ENCODE data around the gene DDX11. TPM values are rescaled to one million over a fixed set of nuclear protein-coding genes. Genes with fewer than 3 reads are reported as not detected.
"Not testable (repeated sequence)": the region's sequence is repeated elsewhere in the genome, so short reads cannot be mapped to it uniquely, and the experiment has no call there.

The DDX11 gene
- 100 to 1,000 TPM; 115 to 116 TPM for total RNA-seq

GRCh38 chr12:31073527-31074332, at the start of gene DDX11:
TSS of gene DDX11 (plus strand) at chr12:31073860. CDS start at chr12:31078394, 4,534 bp downstream.
- intact Hi-C loops (cut with micrococcal nuclease) = loop anchor here (2.0 to 10.0 kb wide), 3 partner anchors 223 to 379 kb away; partner anchors contain the start of gene IPO8
- H3K9me3 Mint-ChIP-seq, POLR2A ChIA-PET, H3K27me3 Mint-ChIP-seq, H3K36me3 Mint-ChIP-seq: not testable (repeated sequence)
- peak; percentile 96 for DNase-seq
- Mint-ChIP-seq H3K4me3 (peak within 1 kb of the TSS; percentile 92), H3K27ac (peak within 1 kb of the TSS; percentile 93), H3K4me1 (ENCODE audit: low read depth) (peaks cover 19% of the 10 kb centered on the region)
- CTCF ChIA-PET = interaction anchor here (1.5 kb wide), 1 partner anchor 198 kb away, joined by 5 read pairs; no protein-coding TSS in a partner anchor

DNA sequence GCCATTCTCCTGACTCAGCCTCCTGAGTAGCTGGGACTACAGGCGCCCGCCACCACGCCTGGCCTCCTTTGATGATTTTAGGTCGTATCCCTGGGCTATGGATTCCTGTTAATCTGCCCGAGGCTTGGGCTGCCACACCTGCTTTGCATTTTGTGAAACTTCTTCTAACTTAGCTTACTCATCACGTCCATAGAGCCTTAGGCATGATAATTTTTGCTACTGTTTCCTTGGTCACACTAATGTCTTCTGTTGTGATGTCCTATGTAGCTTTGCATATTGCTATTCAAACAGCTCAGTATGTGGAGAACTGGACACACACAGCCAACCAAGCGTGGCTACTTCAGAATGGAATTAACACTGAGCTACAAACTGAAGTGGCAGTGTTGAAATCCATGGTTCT, 47.5 kb upstream of the DDX11 start:
- no peaks in the 10 kb centered on the region for H3K4me1 Mint-ChIP-seq (ENCODE audit: low read depth)
- ChIA-PET POLR2A (no interaction called here), CTCF (no interaction called here)
- peaks cover 11% of the 10 kb centered on the region for H3K27me3 Mint-ChIP-seq
- intact Hi-C loops (cut with micrococcal nuclease) = no loop called here
- no peak overlapping the region for H3K4me3 Mint-ChIP-seq
- H3K9me3 Mint-ChIP-seq = no peaks in the 10 kb centered on the region
- DNase-seq = no peak
- no peak overlapping the region for H3K27ac Mint-ChIP-seq
- H3K36me3 Mint-ChIP-seq = no peaks in the 10 kb centered on the region

- POLR2A ChIA-PET; DNase-seq; intact Hi-C loops (cut with micrococcal nuclease); CTCF ChIA-PET; H3K4me1 Mint-ChIP-seq (ENCODE audit: low read depth); H3K36me3 Mint-ChIP-seq; H3K9me3 Mint-ChIP-seq; H3K4me3 Mint-ChIP-seq; H3K27ac Mint-ChIP-seq: not testable (repeated sequence)
- peaks cover 11% of the 10 kb centered on the region for H3K27me3 Mint-ChIP-seq
These were observed 46.7 kb upstream of the DDX11 start for GRCh38 chr12:31027006-31027405.

GRCh38 chr12:31029468-31029867, 44.2 kb upstream of the DDX11 start:
- no peaks in the 10 kb centered on the region for H3K9me3 Mint-ChIP-seq
- intact Hi-C loops (cut with micrococcal nuclease) = no loop called here
- DNase-seq = no peak
- no peaks in the 10 kb centered on the region for H3K4me1 Mint-ChIP-seq (ENCODE audit: low read depth)
- peaks cover 11% of the 10 kb centered on the region for H3K27me3 Mint-ChIP-seq
- POLR2A ChIA-PET = no interaction called here
- CTCF ChIA-PET = no interaction called here
- no peak overlapping the region for H3K27ac Mint-ChIP-seq
- H3K36me3 Mint-ChIP-seq = no peaks in the 10 kb centered on the region
- H3K4me3 Mint-ChIP-seq = no peak overlapping the region

GRCh38 chr12:31029916-31030562, 43.6 kb upstream of the DDX11 start:
- intact Hi-C loops (cut with micrococcal nuclease) = no loop called here
- DNase-seq = no peak
- no peaks in the 10 kb centered on the region for H3K36me3 Mint-ChIP-seq
- H3K9me3 Mint-ChIP-seq = no peaks in the 10 kb centered on the region
- no peak overlapping the region for H3K4me3 Mint-ChIP-seq
- H3K27ac Mint-ChIP-seq = no peak overlapping the region
- CTCF ChIA-PET = no interaction called here
- H3K27me3 Mint-ChIP-seq = peaks cover 11% of the 10 kb centered on the region
- no peaks in the 10 kb centered on the region for H3K4me1 Mint-ChIP-seq (ENCODE audit: low read depth)
- POLR2A ChIA-PET = no interaction called here

GRCh38 chr12:31031951-31032335, 41.7 kb upstream of the DDX11 start:
- CTCF ChIA-PET = no interaction called here
- no peak overlapping the region for H3K4me3 Mint-ChIP-seq
- POLR2A ChIA-PET = no interaction called here
- H3K36me3 Mint-ChIP-seq = no peaks in the 10 kb centered on the region
- peaks cover 10% of the 10 kb centered on the region for H3K27me3 Mint-ChIP-seq
- no peak for DNase-seq
- H3K4me1 Mint-ChIP-seq (ENCODE audit: low read depth) = no peaks in the 10 kb centered on the region
- intact Hi-C loops (cut with micrococcal nuclease) = no loop called here
- no peak overlapping the region for H3K27ac Mint-ChIP-seq
- H3K9me3 Mint-ChIP-seq = no peaks in the 10 kb centered on the region

DNA sequence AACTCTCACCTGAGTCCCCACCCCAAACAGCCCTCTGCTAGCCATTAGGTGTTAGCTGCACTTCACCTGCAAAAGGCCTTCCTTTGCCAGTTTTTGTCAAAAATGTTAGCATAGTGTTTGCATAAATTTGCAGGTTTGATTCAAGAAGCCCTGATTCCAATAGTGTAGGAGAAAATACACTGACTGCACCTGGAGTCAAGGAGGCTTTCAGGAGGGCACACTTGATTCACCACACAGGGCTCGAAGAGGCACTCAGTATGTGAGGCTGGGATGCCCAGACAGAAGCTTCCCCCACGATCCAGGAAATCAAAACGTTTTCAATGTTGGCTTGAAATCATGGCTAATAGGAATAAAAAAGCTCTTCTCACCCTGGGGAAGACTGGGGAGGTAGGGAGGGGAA, 40.5 kb upstream of the DDX11 start:
- no peak overlapping the region for H3K4me3 Mint-ChIP-seq
- no peaks in the 10 kb centered on the region for H3K9me3 Mint-ChIP-seq
- ChIA-PET POLR2A (no interaction called here), CTCF (interaction anchor here (2.7 kb wide), 1 partner anchor 186 kb away, joined by 6 read pairs; no protein-coding TSS in a partner anchor)
- intact Hi-C loops (cut with micrococcal nuclease) = no loop called here
- no peaks in the 10 kb centered on the region for H3K36me3 Mint-ChIP-seq
- H3K4me1 Mint-ChIP-seq (ENCODE audit: low read depth) = no peaks in the 10 kb centered on the region
- DNase-seq = no peak
- H3K27ac Mint-ChIP-seq = no peak overlapping the region
- peaks cover 13% of the 10 kb centered on the region for H3K27me3 Mint-ChIP-seq

DNA sequence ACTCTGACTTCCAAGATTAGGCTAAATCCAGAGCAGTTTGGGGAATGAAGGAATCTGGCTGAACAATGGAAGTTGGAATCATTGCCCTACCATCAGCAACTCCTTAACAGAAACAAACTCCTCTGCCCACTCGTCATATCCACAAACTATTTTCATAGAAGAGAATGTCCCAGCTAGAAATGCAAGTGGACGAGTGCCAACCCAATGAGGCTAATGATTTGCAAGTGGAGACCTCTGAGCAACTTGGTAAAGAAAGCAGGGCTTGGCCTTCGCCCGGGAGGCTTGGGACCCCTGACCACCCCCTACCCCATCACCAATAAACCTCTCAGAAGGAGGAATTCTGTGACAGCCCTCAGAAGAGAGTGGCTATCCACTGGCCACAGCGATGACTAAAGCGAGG, 40.0 kb upstream of the DDX11 start:
- Mint-ChIP-seq H3K4me1 (ENCODE audit: low read depth) (no peaks in the 10 kb centered on the region), H3K9me3 (no peaks in the 10 kb centered on the region), H3K27ac (no peak overlapping the region), H3K27me3 (peaks cover 15% of the 10 kb centered on the region), H3K4me3 (no peak overlapping the region), H3K36me3 (no peaks in the 10 kb centered on the region)
- no peak for DNase-seq
- POLR2A ChIA-PET = no interaction called here
- CTCF ChIA-PET = interaction anchor here (2.7 kb wide), 1 partner anchor 186 kb away, joined by 6 read pairs; no protein-coding TSS in a partner anchor
- intact Hi-C loops (cut with micrococcal nuclease) = no loop called here

DNA sequence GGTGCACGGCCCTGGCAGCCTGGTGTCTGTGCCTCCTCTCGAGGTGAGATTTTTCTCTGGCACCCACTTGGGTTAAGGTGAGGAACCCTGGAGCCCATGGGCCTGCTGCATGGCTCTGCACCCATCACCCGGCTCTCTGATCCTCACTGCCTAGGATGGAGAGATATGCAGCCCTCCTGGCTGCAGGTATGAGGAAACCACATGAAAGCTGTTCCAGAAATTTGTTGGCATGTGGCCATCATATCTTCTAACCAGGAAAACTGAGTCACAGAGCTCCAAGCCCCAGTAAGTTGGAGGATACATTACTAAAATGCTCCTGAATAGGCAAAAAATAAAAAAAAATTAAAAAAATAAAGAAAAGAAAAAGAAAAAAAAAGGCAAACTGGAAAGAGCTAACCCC, 39.3 kb upstream of the DDX11 start:
- H3K27me3 Mint-ChIP-seq = peaks cover 17% of the 10 kb centered on the region
- ChIA-PET CTCF (interaction anchor here (2.7 kb wide), 1 partner anchor 187 kb away, joined by 6 read pairs; no protein-coding TSS in a partner anchor), POLR2A (no interaction called here)
- H3K36me3 Mint-ChIP-seq = no peaks in the 10 kb centered on the region
- no peak for DNase-seq
- no peak overlapping the region for H3K4me3 Mint-ChIP-seq
- no peaks in the 10 kb centered on the region for H3K4me1 Mint-ChIP-seq (ENCODE audit: low read depth)
- intact Hi-C loops (cut with micrococcal nuclease) = no loop called here
- H3K9me3 Mint-ChIP-seq = no peaks in the 10 kb centered on the region
- H3K27ac Mint-ChIP-seq = no peak overlapping the region

GRCh38 chr12:31035226-31035625, 38.4 kb upstream of the DDX11 start:
- Mint-ChIP-seq H3K27ac (no peak overlapping the region), H3K4me1 (ENCODE audit: low read depth) (no peaks in the 10 kb centered on the region), H3K36me3 (no peaks in the 10 kb centered on the region), H3K4me3 (no peak overlapping the region), H3K9me3 (no peaks in the 10 kb centered on the region), H3K27me3 (peaks cover 16% of the 10 kb centered on the region)
- CTCF ChIA-PET = interaction anchor here (2.7 kb wide), 1 partner anchor 188 kb away, joined by 6 read pairs; no protein-coding TSS in a partner anchor
- intact Hi-C loops (cut with micrococcal nuclease) = no loop called here
- no peak for DNase-seq
- POLR2A ChIA-PET = no interaction called here

DNA sequence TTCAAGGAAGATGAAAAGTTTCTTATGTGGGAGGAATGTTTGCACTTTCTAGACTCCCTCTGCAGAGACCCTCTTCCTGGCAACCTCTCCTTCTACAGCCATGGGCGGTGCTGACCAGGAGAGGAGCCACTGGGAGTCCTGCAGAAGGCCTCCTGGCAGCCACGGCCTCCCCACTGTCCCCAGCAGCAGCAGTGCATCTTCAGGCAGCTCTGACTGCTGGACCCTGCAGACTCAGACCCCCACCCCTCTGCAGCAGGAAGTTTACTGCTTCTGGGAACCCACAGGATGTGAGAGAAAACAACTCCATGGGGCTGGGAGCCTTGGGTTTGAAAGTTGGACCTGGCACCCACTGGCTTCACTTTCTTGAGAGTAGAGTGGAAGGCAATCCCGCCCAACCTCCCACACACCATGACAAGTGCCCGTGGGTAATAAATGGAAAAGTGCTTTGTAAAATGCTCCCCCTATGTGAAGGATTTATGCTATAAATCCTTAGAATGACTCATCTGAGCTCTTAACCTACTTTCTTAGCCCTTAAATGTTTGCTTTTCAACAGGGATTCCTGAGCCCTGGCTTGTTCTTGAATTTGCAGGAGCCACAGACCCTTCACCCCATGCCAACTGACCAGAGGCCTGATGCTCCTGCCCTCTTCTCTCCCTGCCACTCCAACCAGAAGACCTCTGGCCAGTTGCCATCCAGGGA, 37.5 kb upstream of the DDX11 start:
- ChIA-PET CTCF (interaction anchor here (2.7 kb wide), 1 partner anchor 189 kb away, joined by 6 read pairs; no protein-coding TSS in a partner anchor), POLR2A (no interaction called here)
- Mint-ChIP-seq H3K36me3 (no peaks in the 10 kb centered on the region), H3K27ac (no peak overlapping the region), H3K9me3 (no peaks in the 10 kb centered on the region), H3K27me3 (peaks cover 11% of the 10 kb centered on the region), H3K4me1 (ENCODE audit: low read depth) (no peaks in the 10 kb centered on the region), H3K4me3 (no peak overlapping the region)
- DNase-seq = no peak
- intact Hi-C loops (cut with micrococcal nuclease) = no loop called here

DNA sequence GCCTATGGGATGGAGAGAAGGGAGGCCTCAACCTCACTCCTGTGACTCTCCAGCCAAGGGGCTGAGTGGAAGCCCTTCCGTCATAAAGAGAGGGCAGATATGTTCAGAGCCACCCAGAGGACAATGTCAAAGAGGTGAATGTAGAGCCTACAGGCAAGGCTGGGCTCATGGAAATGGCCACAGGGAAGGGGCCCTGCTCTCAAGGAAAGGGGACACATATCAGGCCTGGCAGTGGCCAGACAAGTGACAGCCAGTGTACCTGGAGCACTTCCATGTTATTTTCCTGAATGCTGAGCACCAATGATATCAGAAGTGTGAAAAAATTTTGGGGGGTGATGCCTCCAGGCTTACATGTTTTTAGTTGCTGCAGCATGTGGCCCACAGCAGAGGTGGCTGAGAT, 36.6 kb upstream of the DDX11 start:
- H3K27me3 Mint-ChIP-seq = peaks cover 11% of the 10 kb centered on the region
- intact Hi-C loops (cut with micrococcal nuclease) = no loop called here
- H3K4me3 Mint-ChIP-seq = no peak overlapping the region
- CTCF ChIA-PET = no interaction called here
- H3K4me1 Mint-ChIP-seq (ENCODE audit: low read depth) = no peaks in the 10 kb centered on the region
- H3K9me3 Mint-ChIP-seq = no peaks in the 10 kb centered on the region
- H3K27ac Mint-ChIP-seq = no peak overlapping the region
- POLR2A ChIA-PET = no interaction called here
- no peak for DNase-seq
- H3K36me3 Mint-ChIP-seq = no peaks in the 10 kb centered on the region

Data from activated CD4-positive, alpha-beta memory T cell treated with anti-CD3 and anti-CD28 coated beads for 36 hours (primary cell).